ENCODE results near the gene CELF4. TPM values are rescaled to one million over a fixed set of nuclear protein-coding genes. Genes with fewer than 3 reads are reported as not detected.

CELF4 gene
- total RNA-seq, 1 experiment from 2014 or later = not detected

DNA sequence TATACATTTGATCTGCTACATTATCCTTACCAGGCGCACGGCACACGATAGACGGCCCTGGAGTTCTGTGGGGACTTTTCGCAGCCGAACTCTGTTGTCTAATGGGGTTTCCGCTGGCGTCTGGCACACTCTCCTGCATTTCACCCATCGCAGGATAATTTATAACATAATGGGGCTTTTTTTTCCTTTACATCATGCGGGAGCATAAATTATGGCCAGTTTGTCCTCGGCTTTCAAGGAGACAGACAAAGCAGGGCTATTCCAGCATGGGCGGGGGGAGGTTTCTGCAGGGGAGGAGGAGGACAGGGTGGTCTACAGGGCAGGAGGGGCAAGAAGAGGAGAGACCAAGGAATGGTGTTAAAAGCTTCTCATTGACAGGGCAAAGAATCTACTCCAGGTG is 279.8 kb downstream of the CELF4 start:
- no peak for DNase-seq (ENCODE audit: low spot score)

GRCh38 chr18:37284260-37284659 is 281.3 kb downstream of the CELF4 start:
- DNase-seq (ENCODE audit: low spot score) = no peak

- DNase-seq (ENCODE audit: low spot score) = no peak
Observed at GRCh38 chr18:37282386-37283037, 283.1 kb downstream of the CELF4 start.

- DNase-seq (ENCODE audit: low spot score) = no peak
Observed at GRCh38 chr18:37280701-37281393, 284.8 kb downstream of the CELF4 start.

DNA sequence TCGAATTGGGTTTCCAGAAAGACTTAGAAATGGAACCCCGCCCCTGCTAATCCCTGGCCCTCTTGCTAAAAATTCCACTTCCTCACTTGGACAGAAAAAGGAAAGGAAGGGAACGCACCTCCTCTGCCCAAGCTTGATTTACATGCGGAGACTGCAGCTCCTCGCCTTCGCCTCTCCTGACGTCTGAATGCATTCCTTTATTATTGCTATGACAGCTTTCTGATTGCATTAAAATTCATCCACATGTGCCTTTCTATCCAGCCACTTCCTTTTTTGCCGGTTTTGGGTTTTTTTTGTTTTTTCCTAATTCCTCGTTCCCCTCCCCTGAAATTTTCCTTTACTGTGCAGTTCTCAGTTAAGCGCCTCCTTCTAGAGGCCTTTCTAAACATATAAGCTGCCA is 287.8 kb downstream of the CELF4 start:
- DNase-seq (ENCODE audit: low spot score) = no peak

DNA sequence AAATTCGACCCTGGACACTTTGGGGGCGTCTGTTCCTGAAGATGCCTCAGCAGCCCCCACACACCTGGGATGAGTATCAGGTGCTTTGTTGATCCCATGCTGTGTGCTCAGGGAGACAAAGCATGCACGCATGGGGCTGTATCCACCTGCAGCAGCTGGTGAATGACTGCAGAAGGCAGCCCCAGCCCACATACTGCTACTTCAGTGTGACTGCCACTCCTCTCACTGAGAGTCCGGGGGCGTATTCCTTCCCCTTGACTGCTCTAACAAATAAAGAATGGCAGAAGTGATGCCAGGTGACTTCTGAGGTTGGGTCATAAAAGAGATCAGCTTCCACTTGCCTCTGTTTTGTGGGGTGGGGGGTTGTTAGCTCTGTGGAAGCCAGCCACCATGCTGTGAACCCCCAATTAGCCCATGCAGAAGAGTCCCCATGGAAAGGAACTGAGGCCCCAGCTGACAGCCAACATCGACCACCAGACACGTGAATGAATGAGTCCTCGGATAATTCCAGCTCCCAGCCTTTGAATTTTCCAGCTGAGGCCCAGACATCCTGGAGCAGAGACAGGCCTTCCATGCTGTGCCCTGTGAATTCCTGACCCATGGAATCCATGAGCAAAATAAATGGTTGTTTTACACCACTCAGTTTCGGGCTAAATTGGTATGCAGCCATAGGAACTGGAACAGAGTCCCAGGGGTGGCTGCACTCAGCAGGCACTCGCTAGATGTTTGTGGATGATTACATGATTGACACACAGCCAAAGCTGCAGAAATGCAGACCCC is 289.3 kb downstream of the CELF4 start:
- no peak for DNase-seq (ENCODE audit: low spot score)

DNA sequence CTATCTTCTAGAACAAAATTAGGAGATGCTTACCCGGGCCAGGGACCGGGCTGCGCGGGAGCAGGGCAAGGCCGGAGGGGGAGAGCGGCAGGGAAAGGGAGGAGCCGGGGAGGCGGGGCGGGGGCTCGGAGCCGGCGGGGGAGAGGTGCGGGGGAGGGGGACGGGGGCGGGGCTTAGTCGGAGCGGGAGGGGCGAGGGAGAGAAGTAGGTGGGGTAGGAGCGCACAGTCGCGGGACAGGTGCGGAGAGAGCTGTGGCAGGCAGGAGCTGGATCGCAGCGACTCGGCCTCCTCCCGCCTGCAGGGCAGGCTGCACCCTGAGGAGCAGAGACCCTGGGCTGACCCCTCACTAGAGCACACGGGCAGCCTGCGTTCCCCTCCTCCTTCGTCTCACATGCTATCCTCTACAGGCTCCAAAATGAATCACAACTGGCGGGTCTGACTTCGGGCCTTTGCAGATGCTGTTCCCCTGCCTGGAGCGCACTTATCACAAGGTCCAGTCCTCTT is 290.3 kb downstream of the CELF4 start:
- no peak for DNase-seq (ENCODE audit: low spot score)

DNA sequence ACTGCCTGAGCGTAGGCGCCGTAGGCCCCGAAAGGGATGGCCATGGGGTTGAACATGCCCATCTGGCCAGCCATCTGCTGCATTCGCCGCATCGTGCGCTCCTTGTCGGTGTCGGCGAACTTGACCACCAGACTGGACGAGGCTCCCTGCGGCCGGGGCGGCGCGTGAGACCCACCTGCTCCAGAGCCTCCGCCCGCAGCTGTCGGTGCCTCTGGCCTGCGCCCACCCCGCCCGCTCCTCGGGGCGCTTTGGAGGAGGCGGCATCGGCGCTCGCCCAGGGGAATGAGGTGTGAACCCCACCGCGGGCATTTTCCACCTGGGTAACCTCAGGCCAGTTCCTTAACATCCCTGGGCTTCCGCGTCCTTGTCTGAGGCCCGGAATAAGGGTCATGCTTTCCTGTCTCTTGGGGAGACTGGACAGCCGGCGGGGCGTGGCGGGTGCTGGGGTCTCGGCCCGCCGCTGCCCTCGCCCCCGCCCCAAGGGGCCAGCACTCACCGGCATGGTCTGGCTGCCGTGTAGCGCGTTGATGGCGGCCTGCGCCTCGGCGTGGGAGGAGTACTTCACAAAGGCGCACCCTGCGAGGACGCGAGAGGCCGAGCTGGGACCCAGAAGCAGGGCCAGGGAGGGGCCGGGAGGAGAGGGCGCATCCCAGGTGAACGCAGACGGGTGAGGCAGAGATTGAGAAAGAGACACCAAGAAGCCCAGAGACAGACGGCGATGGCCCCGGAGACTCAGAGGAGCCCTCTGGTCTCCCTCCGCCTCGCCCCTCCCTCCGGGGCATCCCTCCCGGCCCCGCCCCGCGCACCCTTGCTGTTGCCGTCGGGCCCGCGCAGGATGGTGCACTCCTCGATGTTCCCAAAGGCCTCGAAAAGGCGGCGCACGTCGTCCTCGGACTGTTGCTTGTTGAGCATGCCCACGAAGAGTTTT is 291.0 kb downstream of the CELF4 start:
- no peak for DNase-seq (ENCODE audit: low spot score)

GRCh38 chr18:37272841-37273240 is 292.8 kb downstream of the CELF4 start:
- DNase-seq (ENCODE audit: low spot score) = no peak

- no peak for DNase-seq (ENCODE audit: low spot score)
Observed at GRCh38 chr18:37272226-37272625, 293.4 kb downstream of the CELF4 start.

GRCh38 chr18:37270666-37271052 is 294.9 kb downstream of the CELF4 start:
- no peak for DNase-seq (ENCODE audit: low spot score)

DNA sequence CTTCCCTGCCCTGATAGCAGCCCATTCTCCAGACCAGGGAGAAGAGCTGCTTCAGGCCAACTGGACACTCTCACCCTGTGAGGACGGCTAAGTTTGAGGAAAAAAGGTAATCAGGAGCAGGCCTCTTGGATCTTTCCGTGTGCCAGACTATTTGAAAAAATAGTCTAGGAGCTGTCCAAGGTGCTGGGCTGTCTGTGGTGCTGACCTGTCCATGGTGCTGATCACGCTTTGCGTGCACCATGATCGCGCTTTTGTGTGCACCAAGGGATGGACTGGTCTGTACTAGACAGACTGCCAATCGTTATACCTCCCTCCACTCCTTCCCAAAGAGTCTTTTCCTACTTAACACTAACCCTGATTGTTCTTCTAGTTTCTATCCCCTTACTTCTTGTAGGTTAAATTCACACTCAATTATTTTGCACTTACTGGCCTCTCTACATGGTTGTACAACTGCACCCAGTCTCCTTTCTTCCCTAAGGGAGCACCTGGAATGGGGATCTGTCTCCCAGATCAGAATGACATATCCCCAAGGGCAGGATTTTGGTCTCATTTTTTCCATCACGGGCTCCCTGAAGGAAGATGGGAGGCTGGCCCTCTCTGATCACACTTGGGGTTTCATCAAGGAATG is 295.4 kb downstream of the CELF4 start:
- peak; percentile 19 for DNase-seq (ENCODE audit: low spot score)

DNA sequence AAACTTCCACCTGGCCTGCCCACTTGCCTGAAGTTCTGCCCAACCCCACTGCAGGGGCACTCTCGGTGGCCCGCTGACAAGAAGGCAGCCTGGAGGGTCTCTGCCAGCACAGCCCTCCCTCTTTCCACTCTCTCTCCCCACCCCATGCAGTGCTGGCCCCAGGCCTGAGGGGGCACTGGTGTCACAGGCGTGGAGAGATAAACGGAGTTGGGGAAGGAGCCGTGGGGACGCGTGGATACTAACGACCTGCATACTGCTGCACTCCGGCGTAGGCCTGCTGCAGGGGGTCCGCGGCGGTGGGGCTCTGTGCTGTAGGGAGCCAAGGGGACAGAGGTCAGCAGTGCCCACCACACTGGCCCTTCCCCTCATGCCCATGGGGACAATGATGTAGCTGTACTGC is 299.3 kb downstream of the CELF4 start:
- DNase-seq (ENCODE audit: low spot score) = no peak

DNA sequence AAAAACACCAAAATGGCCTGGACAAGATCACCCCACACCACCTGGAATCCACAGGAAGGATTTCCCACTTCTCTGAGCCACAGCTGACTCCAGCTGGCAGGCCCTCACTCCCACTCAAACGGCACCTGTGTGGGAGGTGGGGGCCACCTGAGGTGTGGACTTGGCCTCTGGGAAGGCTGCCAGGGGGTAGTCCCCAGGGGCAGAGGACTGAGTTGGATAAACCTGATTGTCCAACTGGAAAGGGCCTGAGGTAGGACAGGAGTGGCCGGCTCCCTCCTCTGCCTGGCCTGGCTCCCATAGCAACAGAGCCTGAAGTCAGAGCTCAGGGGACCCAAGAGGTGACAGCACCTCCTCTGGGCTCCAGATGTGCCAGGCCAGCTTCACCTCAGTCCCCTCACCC is 300.2 kb downstream of the CELF4 start:
- DNase-seq (ENCODE audit: low spot score) = no peak

GRCh38 chr18:37264956-37265355 is 300.6 kb downstream of the CELF4 start:
- DNase-seq (ENCODE audit: low spot score) = no peak

GRCh38 chr18:37261988-37262387 is 303.6 kb downstream of the CELF4 start:
- DNase-seq (ENCODE audit: low spot score) = no peak

GRCh38 chr18:37261246-37261840 is 304.3 kb downstream of the CELF4 start:
- no peak for DNase-seq (ENCODE audit: low spot score)

DNA sequence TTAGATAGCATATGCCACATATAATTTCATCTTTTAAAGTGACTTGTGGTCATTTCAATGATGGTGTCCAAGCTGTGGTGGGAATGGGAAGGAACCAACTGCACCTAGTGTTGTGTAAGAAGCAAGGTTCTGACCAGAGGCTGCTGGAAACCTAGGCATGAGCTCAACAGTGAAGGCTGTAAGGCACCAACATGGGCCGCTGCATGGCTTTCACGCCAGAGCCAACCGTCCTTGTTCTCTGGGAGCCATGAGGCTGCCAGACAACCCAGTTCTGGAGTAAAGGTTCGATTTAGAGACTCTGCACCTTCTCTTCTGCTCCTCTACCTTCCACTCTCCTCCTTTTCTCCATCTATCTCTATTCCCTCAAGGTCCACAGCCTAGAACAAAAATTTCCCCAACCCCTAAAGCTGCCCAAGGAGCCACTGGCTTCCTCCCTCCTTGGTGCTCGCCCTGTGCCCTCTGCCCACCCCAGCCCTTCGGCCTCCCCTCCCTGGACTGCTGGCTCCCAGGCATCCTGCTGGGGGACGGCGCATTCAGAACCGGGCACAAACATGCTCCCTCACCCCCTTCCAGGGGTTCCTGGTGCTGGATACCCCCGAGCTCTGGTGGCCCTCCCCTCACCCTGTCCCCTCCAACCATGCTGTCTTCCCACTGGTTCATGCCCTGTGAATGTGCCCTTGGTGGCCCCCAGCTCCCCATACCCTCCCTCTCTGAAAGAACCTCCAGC is 305.1 kb downstream of the CELF4 start:
- no peak for DNase-seq (ENCODE audit: low spot score)

DNA sequence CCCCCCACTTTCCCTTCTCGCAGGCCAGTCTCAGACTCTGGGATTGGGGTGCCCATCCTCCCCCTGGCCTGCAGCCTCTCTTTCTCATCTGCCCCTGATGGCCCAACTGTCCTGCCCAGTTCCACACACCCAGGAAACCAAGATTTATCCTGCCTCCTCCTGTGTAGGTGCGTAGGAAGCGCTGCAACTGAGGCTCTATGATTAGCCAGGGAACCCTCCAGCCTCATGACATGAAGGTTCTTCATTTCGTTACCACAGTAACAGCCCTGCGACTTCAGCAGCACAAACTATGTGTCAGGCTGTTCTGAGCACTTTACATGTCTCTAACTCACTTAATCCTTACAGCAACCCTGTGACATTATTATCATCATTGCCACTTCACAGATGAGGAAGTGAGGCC is 305.9 kb downstream of the CELF4 start:
- DNase-seq (ENCODE audit: low spot score) = no peak

DNA sequence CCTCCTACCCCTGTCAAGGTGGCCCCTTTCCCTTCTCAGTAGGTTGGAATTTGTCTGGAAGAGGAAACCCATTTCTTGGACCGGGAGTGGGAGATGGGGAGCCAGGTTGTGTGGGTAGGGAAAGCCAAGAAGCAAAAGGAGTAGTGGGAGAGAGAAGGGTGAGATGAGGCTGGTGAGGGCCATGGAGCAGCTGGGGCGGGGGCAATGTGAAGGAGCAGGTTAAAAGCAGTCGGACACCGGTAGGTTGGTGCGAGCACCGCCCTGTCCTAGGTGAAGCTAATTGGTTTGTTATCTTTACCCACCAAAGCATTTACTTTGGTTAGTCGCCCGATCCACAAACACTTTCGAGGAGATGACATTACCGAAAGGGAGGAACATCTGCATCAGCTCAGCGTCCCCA is 306.8 kb downstream of the CELF4 start:
- DNase-seq (ENCODE audit: low spot score) = no peak

All from H4 (cell line).